GM23248 (cell line): ENCODE results near the gene HDAC6. TPM values are rescaled to one million over a fixed set of nuclear protein-coding genes. Genes with fewer than 3 reads are reported as not detected.
"Not testable (repeated sequence)": the region's sequence is repeated elsewhere in the genome, so short reads cannot be mapped to it uniquely, and the experiment has no call there.

Source experiments
- DNase-seq: peaks from one replicate; pipeline ENCODE4 v3.0.0-alpha.2; 2015
- H2AFZ ChIP-seq: fragments of 200-600 bp; sonication (generic); 2 replicates; pipeline ENCODE4 v1.6.1; 2016; ENCODE audit warnings: antibody characterized with exemption
- H3F3A ChIP-seq: fragments of 200-600 bp; sonication (generic); 2 replicates; pipeline ENCODE4 v1.6.1; 2016; ENCODE audit warnings: mild to moderate bottlenecking, antibody characterized with exemption, mixed run types; ENCODE audit not compliant: insufficient read depth
- H3K27ac ChIP-seq: fragments of 200-600 bp; sonication (generic); 2 replicates; pipeline ENCODE4 v1.5.1; 2016; ENCODE audit warnings: mild to moderate bottlenecking
- H3K27me3 ChIP-seq: fragments of 200-600 bp; sonication (generic); replicated peaks from 2 replicates; pipeline ENCODE4 v1.6.1; 2016; ENCODE audit warnings: mild to moderate bottlenecking; ENCODE audit not compliant: insufficient read depth
- H3K36me3 ChIP-seq: fragments of 200-600 bp; sonication (generic); 2 replicates; pipeline ENCODE4 v1.6.1; 2016; ENCODE audit warnings: low read depth, mild to moderate bottlenecking
- H3K4me1 ChIP-seq: fragments of 200-600 bp; sonication (generic); 2 replicates; pipeline ENCODE4 v1.6.1; 2016; ENCODE audit warnings: mild to moderate bottlenecking; ENCODE audit not compliant: insufficient read depth
- H3K4me2 ChIP-seq: fragments of 200-600 bp; sonication (generic); one replicate; pipeline ENCODE4 v1.6.1; 2016; ENCODE audit warnings: mild to moderate bottlenecking; ENCODE audit not compliant: unreplicated experiment
- H3K4me3 ChIP-seq: fragments of 200-600 bp; sonication (generic); 2 replicates; pipeline ENCODE4 v1.5.1; 2016; ENCODE audit warnings: mild to moderate bottlenecking
- H3K79me2 ChIP-seq: fragments of 200-600 bp; sonication (generic); 2 replicates; pipeline ENCODE4 v1.6.1; 2016; ENCODE audit warnings: mild to moderate bottlenecking; ENCODE audit not compliant: insufficient read depth
- H3K9ac ChIP-seq: fragments of 200-600 bp; sonication (generic); 2 replicates; pipeline ENCODE4 v1.6.1; 2016; ENCODE audit warnings: mild to moderate bottlenecking
- H3K9me2 ChIP-seq: fragments of 200-600 bp; sonication (generic); 2 replicates; pipeline ENCODE4 v1.6.1; 2016; ENCODE audit warnings: mixed run types, mild to moderate bottlenecking, moderate library complexity; ENCODE audit not compliant: insufficient read depth
- H3K9me3 ChIP-seq: fragments of 200-600 bp; sonication (generic); one replicate; pipeline ENCODE4 v1.6.1; 2017; ENCODE audit warnings: low read depth
- H4K20me1 ChIP-seq: fragments of 200-600 bp; sonication (generic); 2 replicates; pipeline ENCODE4 v1.6.0; 2016; ENCODE audit not compliant: insufficient read depth
- EZH2 ChIP-seq: fragments of 200-600 bp; sonication (generic); IDR thresholded peaks from 2 replicates; pipeline ENCODE4 v1.6.1; 2018; ENCODE audit warnings: antibody characterized with exemption, mild to moderate bottlenecking; ENCODE audit not compliant: insufficient read depth, poor library complexity, severe bottlenecking
- EZH2phosphoT487 ChIP-seq: fragments of 200-600 bp; sonication (generic); IDR thresholded peaks from 2 replicates; pipeline ENCODE4 v1.6.1; 2018; ENCODE audit warnings: antibody characterized with exemption, moderate library complexity, mild to moderate bottlenecking, low read depth; ENCODE audit not compliant: insufficient read depth
- WGBS, 2 experiments: methylation state at CpG; one replicate each; pipeline ENCODE4 v1.1.6; 2015 to 2017; ENCODE audit warnings: low lambda C conversion rate in 2 of 2, low coverage in 1 of 2; ENCODE audit errors: missing lambda C conversion rate in 2 of 2; 5-methylcytosine and 5-hydroxymethylcytosine counted together
- in situ Hi-C: fragments of 300-500 bp; cut with MboI; formaldehyde crosslinking; loops from 2 replicates; pipeline ENCODE4 v1.15.0; 2020
- polyA plus RNA-seq: library from polyadenylated mRNA; unstranded; fragments of >200 nt; fragmentation: Nextera tagmentation; extraction: Ambion mirVana; gene quantifications from 2 replicates; pipeline ENCODE4 v1.2.1, GENCODE V29; 2016
- total RNA-seq: library from RNA; depleted of rRNA; stranded (reverse); fragments of >200 nt; shearing (Covaris generic); gene quantifications from 2 replicates; pipeline ENCODE4 v1.2.3, GENCODE V29; 2014

HDAC6 gene
- total and polyA plus RNA-seq, 2 experiments from 2014 or later = 18.6 to 36.6 TPM

DNA sequence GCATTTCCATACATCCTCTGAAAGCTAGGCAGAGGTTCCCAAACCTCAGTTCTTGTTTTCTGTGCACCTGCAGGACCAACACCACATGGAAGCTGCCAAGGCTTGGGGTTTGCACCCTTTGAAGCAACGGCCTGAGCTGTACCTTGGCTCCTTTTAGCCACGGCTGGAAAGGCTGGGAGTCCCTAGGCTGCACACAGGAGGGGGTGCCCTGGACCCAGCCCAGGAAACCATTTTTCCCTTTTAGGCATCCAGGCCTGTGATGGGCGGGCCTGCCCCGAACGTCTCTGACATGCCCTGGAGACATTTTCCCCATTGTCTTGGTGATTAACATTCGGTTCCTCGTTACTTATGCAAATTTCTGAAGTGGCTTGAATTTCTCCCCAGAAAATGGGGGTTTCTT is 51.0 kb downstream of the HDAC6 start:
- Histone ChIP-seq H3F3A (no peaks in the 10 kb centered on the region), H4K20me1 (no peaks in the 10 kb centered on the region), H3K4me3 (no peak overlapping the region), H3K9me2 (no peaks in the 10 kb centered on the region), H3K36me3 (no peaks in the 10 kb centered on the region), H3K4me1 (no peaks in the 10 kb centered on the region), H3K27me3 (no peaks in the 10 kb centered on the region), H3K27ac (no peak overlapping the region), H2AFZ (no peak overlapping the region), H3K4me2 (no peak overlapping the region), H3K9ac (no peak overlapping the region), H3K79me2 (no peaks in the 10 kb centered on the region), H3K9me3 (no peaks in the 10 kb centered on the region)
- in situ Hi-C loops = no loop called here
- 36 to 43% methylated on average over 5 to 6 of the region's 7 CpGs for WGBS, 2 experiments
- DNase-seq = no peak
- TF ChIP-seq EZH2phosphoT487 = no peak
- TF ChIP-seq EZH2 = no peak

DNA sequence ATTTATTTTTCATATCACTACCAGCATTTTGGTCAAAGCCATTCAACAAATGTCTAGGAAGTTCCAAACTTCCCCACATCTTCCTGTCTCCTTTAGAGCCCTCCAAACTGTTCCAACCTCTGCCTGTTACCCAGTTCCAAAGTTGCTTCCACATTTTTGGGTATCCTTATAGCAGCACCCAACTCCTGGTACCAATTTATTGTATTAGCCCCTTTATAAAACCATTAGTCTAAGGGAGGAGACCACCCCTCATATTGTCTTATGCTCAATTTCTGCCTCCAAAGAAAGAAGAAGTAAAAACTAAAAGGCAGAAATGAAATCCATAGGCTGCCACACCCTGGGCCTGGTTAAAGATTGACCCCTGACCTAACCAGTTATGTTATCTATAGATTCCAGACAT is 51.6 kb downstream of the HDAC6 start:
- H4K20me1 ChIP-seq, in situ Hi-C loops, H3K36me3 ChIP-seq, H3K27ac ChIP-seq, H3K9ac ChIP-seq, H3K4me3 ChIP-seq, H3F3A ChIP-seq, H3K79me2 ChIP-seq, H3K27me3 ChIP-seq, H2AFZ ChIP-seq, H3K9me2 ChIP-seq, H3K4me2 ChIP-seq, DNase-seq, H3K4me1 ChIP-seq, H3K9me3 ChIP-seq: not testable (repeated sequence)

DNA sequence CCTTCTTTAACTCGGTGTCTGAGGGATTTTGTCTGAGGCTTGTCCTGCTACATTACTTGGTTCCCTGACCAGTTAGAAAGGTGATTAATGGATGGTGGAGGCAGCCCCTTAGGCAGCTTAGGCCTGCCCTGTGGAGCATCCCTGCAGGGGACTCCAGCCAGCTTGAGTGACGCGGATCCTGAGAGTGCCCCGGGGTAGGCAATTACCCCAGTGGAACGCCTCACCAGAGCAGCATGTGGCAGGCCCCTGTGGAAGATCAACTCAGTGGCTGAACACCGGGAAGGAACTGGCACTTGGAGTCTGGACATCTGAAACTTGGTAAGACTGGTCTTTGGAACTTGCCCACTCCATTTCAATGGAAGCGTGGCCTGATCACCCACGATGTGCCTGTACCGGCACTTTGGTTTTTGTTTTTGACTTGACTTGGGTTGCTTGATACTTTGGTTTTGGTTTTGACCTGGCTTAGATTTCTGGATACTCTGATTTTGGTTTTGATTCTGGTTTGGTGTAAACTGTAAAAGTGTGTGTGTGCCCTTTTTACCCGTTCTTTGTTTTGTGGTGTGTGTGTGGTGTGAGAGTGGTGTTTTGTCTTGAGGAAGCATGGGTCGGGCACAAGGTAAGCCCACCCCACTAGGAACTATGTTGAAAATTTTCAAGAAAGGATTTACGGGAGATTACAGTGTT is 52.4 kb downstream of the HDAC6 start:
- WGBS, 2 experiments = 79 to 81% methylated on average over 12 of the region's 12 CpGs
- H3K4me3 ChIP-seq, H3K36me3 ChIP-seq, H3K9ac ChIP-seq, H2AFZ ChIP-seq, H3K4me2 ChIP-seq, in situ Hi-C loops, DNase-seq, H3K9me3 ChIP-seq, H4K20me1 ChIP-seq, H3K27me3 ChIP-seq, H3K79me2 ChIP-seq, H3K27ac ChIP-seq, H3F3A ChIP-seq, H3K4me1 ChIP-seq, H3K9me2 ChIP-seq: not testable (repeated sequence)

DNA sequence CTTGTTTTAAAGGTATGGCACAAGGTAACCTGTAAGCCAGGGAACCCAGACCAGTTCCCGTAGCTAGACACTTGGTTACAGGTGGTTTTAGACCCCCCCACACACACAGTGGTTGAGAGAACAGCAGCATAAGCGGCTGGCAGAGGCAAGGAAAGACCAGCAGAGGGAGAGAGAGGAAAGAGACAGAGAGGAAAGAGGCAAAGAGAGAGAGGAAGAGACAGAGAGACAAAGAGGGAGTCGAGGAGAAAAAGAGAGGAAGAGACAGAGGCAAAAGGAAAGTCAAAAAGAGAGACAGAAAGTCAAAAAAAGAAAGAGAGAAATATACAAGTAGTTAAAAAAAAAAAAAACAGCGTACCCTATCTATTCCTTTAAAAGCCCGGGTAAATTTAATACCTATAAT is 53.0 kb downstream of the HDAC6 start:
- Histone ChIP-seq H3K9ac (no peak overlapping the region), H3K36me3 (no peaks in the 10 kb centered on the region), H3K4me3 (no peak overlapping the region), H2AFZ (no peak overlapping the region), H3K27me3 (no peaks in the 10 kb centered on the region), H3K4me2 (no peak overlapping the region), H3K9me2 (no peaks in the 10 kb centered on the region), H3K9me3 (no peaks in the 10 kb centered on the region), H3F3A (no peaks in the 10 kb centered on the region), H3K79me2 (no peaks in the 10 kb centered on the region), H3K27ac (no peak overlapping the region), H3K4me1 (no peaks in the 10 kb centered on the region), H4K20me1 (no peaks in the 10 kb centered on the region)
- 36 to 46% methylated on average over 4 to 5 of the region's 5 CpGs for WGBS, 2 experiments
- in situ Hi-C loops = no loop called here
- TF ChIP-seq EZH2phosphoT487 (no peak), EZH2 (no peak)
- no peak for DNase-seq

DNA sequence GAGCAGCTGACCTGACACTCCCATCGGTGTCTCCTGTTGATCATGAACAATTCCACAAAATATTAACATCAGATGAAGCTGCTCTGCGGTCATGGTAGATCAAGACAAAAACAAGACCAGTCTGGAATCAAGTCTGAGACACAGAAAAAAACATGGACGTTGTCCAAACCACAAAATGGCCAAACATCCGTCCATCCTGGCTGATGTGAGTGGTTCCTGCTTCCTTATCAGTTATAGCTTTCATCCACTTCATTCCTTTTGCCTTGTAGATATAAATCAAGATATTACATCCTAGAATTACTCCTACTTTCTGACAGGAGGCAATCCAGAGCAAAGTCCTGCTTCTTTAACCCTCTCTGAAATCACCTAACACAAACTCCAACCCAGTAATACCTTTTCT is 62.3 kb downstream of the HDAC6 start:
- H3F3A ChIP-seq = no peaks in the 10 kb centered on the region
- H3K4me1 ChIP-seq = no peaks in the 10 kb centered on the region
- no peak overlapping the region for H3K4me2 ChIP-seq
- H3K9me2 ChIP-seq = no peaks in the 10 kb centered on the region
- TF ChIP-seq EZH2 = no peak
- TF ChIP-seq EZH2phosphoT487 = no peak
- H3K4me3 ChIP-seq = no peak overlapping the region
- no peaks in the 10 kb centered on the region for H3K36me3 ChIP-seq
- in situ Hi-C loops = no loop called here
- H3K27ac ChIP-seq = no peak overlapping the region
- H3K79me2 ChIP-seq = no peaks in the 10 kb centered on the region
- no peaks in the 10 kb centered on the region for H3K9me3 ChIP-seq
- no peaks in the 10 kb centered on the region for H4K20me1 ChIP-seq
- DNase-seq = peak; percentile 1
- H3K9ac ChIP-seq = no peak overlapping the region
- WGBS, 2 experiments = 17 to 26% methylated on average over 4 of the region's 4 CpGs
- no peaks in the 10 kb centered on the region for H3K27me3 ChIP-seq
- H2AFZ ChIP-seq = no peak overlapping the region

DNA sequence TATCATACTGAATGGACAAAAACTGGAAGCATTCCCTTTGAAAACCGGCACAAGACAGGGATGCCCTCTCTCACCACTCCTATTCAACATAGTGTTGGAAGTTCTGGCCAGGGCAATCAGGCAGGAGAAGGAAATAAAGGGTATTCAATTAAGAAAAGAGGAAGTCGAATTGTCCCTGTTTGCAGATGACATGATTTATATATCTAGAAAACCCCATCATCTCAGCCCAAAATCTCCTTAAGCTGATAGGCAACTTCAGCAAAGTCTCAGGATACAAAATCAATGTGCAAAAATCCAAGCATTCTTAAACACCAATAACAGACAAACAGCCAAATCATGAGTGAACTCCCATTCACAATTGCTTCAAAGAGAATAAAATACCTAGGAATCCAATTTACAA is 70.2 kb downstream of the HDAC6 start:
- H2AFZ ChIP-seq, DNase-seq, H3K9me2 ChIP-seq, H3F3A ChIP-seq, H3K9ac ChIP-seq, H3K4me3 ChIP-seq, H3K27ac ChIP-seq, H3K4me2 ChIP-seq, H3K27me3 ChIP-seq, H3K9me3 ChIP-seq, H4K20me1 ChIP-seq, H3K4me1 ChIP-seq, H3K79me2 ChIP-seq, H3K36me3 ChIP-seq, in situ Hi-C loops: not testable (repeated sequence)
- 0 to 43% methylated on average over 1 to 2 of the region's 2 CpGs for WGBS, 2 experiments
